Endothelial cell of umbilical vein (primary cell): ENCODE results near the gene ETS1.

Experiments
- EZH2 ChIP-seq: IDR thresholded peaks from 2 replicates; pipeline ENCODE4 v1.6.1; 2012; ENCODE audit warnings: borderline replicate concordance, low read depth, mild to moderate bottlenecking, moderate library complexity, low read length, inconsistent platforms; ENCODE audit not compliant: severe bottlenecking
- FOS ChIP-seq: IDR thresholded peaks from 2 replicates; pipeline ENCODE4 v1.6.1; 2011; ENCODE audit warnings: mild to moderate bottlenecking, low read length, moderate library complexity, borderline replicate concordance; ENCODE audit not compliant: insufficient read depth
- JUN ChIP-seq: IDR thresholded peaks from 2 replicates; pipeline ENCODE4 v1.6.1; 2011; ENCODE audit warnings: borderline replicate concordance, low read depth; ENCODE audit not compliant: insufficient read length, insufficient read depth
- MAX ChIP-seq: IDR thresholded peaks from 2 replicates; pipeline ENCODE4 v1.6.1; 2011; ENCODE audit not compliant: insufficient read depth, insufficient read length
- POLR2A ChIP-seq: IDR thresholded peaks from 2 replicates; pipeline ENCODE4 v1.6.1; 2012; ENCODE audit warnings: low read depth, mild to moderate bottlenecking, control low read depth, low read length
- POLR2AphosphoS5 ChIP-seq: IDR thresholded peaks from 2 replicates; pipeline ENCODE4 v1.6.1; 2012; ENCODE audit warnings: low read depth, mild to moderate bottlenecking, control low read depth, low read length, moderate library complexity; ENCODE audit not compliant: insufficient read depth
- TF ChIP-seq, protein P1 (sequence below), 2 donors: IDR thresholded peaks; 1 replicate in 1 of 2; 2 replicates in 1 of 2; pipeline ENCODE4 v1.5.1; 2011; ENCODE audit warnings: low read length in 2 of 2, mild to moderate bottlenecking in 2 of 2, moderate library complexity in 2 of 2, control low read depth in 1 of 2, inconsistent platforms in 1 of 2, low read depth in 1 of 2; ENCODE audit not compliant: insufficient read depth in 1 of 2; ENCODE audit errors: extremely low read depth in 1 of 2

DNA sequence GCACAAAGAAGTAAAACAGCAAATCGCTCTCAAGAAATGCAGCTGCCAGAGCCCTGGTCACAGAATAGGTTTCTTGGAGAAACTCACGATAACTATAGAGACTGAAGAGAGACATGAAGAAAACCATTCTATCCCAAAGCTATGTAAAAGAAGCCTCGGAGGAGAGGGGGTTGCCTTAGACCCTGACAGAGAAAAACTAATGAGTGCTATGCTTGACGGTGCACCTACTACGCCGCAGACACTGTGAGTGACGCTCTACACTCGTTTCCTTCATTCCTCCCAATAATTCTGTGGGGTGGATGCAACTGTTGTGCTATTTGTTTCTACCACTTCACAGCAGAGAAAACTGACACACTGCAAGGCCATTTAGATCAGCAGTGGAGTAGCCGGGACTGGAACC lies 121.8 kb downstream of the ETS1 start:
- TF ChIP-seq FOS (no peak), EZH2 (no peak), MAX (no peak), POLR2AphosphoS5 (no peak), POLR2A (no peak), JUN (no peak)
- TF ChIP-seq, protein P1, sequence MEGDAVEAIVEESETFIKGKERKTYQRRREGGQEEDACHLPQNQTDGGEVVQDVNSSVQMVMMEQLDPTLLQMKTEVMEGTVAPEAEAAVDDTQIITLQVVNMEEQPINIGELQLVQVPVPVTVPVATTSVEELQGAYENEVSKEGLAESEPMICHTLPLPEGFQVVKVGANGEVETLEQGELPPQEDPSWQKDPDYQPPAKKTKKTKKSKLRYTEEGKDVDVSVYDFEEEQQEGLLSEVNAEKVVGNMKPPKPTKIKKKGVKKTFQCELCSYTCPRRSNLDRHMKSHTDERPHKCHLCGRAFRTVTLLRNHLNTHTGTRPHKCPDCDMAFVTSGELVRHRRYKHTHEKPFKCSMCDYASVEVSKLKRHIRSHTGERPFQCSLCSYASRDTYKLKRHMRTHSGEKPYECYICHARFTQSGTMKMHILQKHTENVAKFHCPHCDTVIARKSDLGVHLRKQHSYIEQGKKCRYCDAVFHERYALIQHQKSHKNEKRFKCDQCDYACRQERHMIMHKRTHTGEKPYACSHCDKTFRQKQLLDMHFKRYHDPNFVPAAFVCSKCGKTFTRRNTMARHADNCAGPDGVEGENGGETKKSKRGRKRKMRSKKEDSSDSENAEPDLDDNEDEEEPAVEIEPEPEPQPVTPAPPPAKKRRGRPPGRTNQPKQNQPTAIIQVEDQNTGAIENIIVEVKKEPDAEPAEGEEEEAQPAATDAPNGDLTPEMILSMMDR (IDR thresholded peaks at IDR 0.05; ENCODE audit: extremely low read depth in 1 of 2, insufficient read depth in 1 of 2, low read depth in 1 of 2, low read length in 2 of 2) = no peak
